Stomach (tissue), 4 donors: ENCODE measurements around the gene ATP5F1D.

ENCODE experiments used
- CTCF ChIP-seq, 7 experiments: fragments of 450-650 bp in 4 of 7; fragments of 200-600 bp in 3 of 7; sonication (generic) in 3 of 7; IDR thresholded peaks; one replicate each; pipeline ENCODE4 v1.5.1; 2016 to 2019; ENCODE audit warnings: antibody characterized with exemption in 7 of 7, control low read depth in 2 of 7, mild to moderate bottlenecking in 1 of 7
- POLR2A ChIP-seq, 4 donors: fragments of 450-650 bp; IDR thresholded peaks; one replicate each; pipeline ENCODE4 v1.6.1; 2016; ENCODE audit warnings: antibody characterized with exemption in 4 of 4, control low read depth in 2 of 4, mild to moderate bottlenecking in 1 of 4, moderate library complexity in 1 of 4
- POLR2AphosphoS5 ChIP-seq, 3 donors: sonication (generic); formaldehyde crosslinking; IDR thresholded peaks; one replicate each; pipeline ENCODE4 v1.6.1; 2016; ENCODE audit warnings: antibody characterized with exemption in 3 of 3

GRCh38 chr19:1280636-1281568 is 39.4 kb downstream of the ATP5F1D start:
- no peak for TF ChIP-seq POLR2A (IDR thresholded peaks at IDR 0.05)
- TF ChIP-seq CTCF (IDR thresholded peaks at IDR 0.05), result no peak
- TF ChIP-seq POLR2AphosphoS5 (IDR thresholded peaks at IDR 0.05), result no peak
